Activated CD4-positive, alpha-beta T cell treated with anti-CD3 and anti-CD28 coated beads, Interleukin-2, amount 10 ng/mL, durations not matched to agents 7 days and 5 days (primary cell): Measurements from ENCODE around the gene PPP1R3F. TPM values are rescaled to one million over a fixed set of nuclear protein-coding genes. Genes with fewer than 3 reads are reported as not detected.

Source experiments
- CTCF ChIA-PET: fragments of 350-600 bp; sonication (Branson Sonifier 250); formaldehyde crosslinking; loops from one replicate; lab custom pipeline; 2021; ENCODE audit warnings: antibody characterized with exemption; lab: Charles Lee
- POLR2A ChIA-PET: fragments of 350-600 bp; sonication (Branson Sonifier 250); formaldehyde crosslinking; loops from one replicate; lab custom pipeline; 2021; ENCODE audit warnings: antibody characterized with exemption; lab: Charles Lee
- DNase-seq: peaks from one replicate; pipeline ENCODE4 v3.0.0-alpha.2; 2020
- H3K27ac Mint-ChIP-seq: one replicate; pipeline ENCODE4 v1.8.0; 2021; ENCODE audit warnings: mild to moderate bottlenecking, moderate library complexity, mixed read lengths
- H3K27me3 Mint-ChIP-seq: one replicate; pipeline ENCODE4 v1.8.0; 2021; ENCODE audit warnings: mixed read lengths
- H3K36me3 Mint-ChIP-seq: one replicate; pipeline ENCODE4 v1.8.0; 2021; ENCODE audit warnings: low read depth, mixed read lengths
- H3K4me1 Mint-ChIP-seq: one replicate; pipeline ENCODE4 v1.8.0; 2021; ENCODE audit warnings: mixed read lengths
- H3K4me3 Mint-ChIP-seq: one replicate; pipeline ENCODE4 v1.8.0; 2021; ENCODE audit warnings: mild to moderate bottlenecking, moderate library complexity, mixed read lengths
- H3K9me3 Mint-ChIP-seq: one replicate; pipeline ENCODE4 v1.8.0; 2021; ENCODE audit warnings: mixed read lengths
- total RNA-seq, 2 experiments: library from RNA; stranded (reverse); gene quantifications; one replicate each; pipeline ENCODE4 v1.2.3, GENCODE V29; 2021

Gene PPP1R3F
- total RNA-seq, 2 experiments from 2014 or later: 11.2 to 12.3 TPM

- Mint-ChIP-seq H3K27me3 (no peaks in the 10 kb centered on the region), H3K9me3 (no peaks in the 10 kb centered on the region), H3K36me3 (peaks cover 12% of the 10 kb centered on the region), H3K4me3 (peak overlapping the region; percentile 82), H3K27ac (peak overlapping the region; percentile 98), H3K4me1 (peaks cover 31% of the 10 kb centered on the region)
- DNase-seq: no peak
- CTCF ChIA-PET: interaction anchor here (1.1 kb wide), 1 partner anchor 12 kb away, joined by 3 read pairs; no protein-coding TSS in a partner anchor
- POLR2A ChIA-PET: no interaction called here
Observed at GRCh38 chrX:49237060-49237459, 32.5 kb upstream of the PPP1R3F start.

- peaks cover 25% of the 10 kb centered on the region for H3K4me1 Mint-ChIP-seq
- H3K27me3 Mint-ChIP-seq: no peaks in the 10 kb centered on the region
- ChIA-PET POLR2A (no interaction called here), CTCF (interaction anchor here (1.0 kb wide), 1 partner anchor 46 kb away, joined by 3 read pairs; no protein-coding TSS in a partner anchor)
- peaks cover 15% of the 10 kb centered on the region for H3K36me3 Mint-ChIP-seq
- DNase-seq: no peak
- H3K9me3 Mint-ChIP-seq: no peaks in the 10 kb centered on the region
- no peak overlapping the region for H3K27ac Mint-ChIP-seq
- H3K4me3 Mint-ChIP-seq: no peak overlapping the region
Observed at GRCh38 chrX:49238735-49239134, 30.9 kb upstream of the PPP1R3F start.

- POLR2A ChIA-PET: no interaction called here
- no peaks in the 10 kb centered on the region for H3K27me3 Mint-ChIP-seq
- H3K4me3 Mint-ChIP-seq: no peak overlapping the region
- H3K36me3 Mint-ChIP-seq: peaks cover 19% of the 10 kb centered on the region
- H3K27ac Mint-ChIP-seq: no peak overlapping the region
- no peaks in the 10 kb centered on the region for H3K9me3 Mint-ChIP-seq
- CTCF ChIA-PET: no interaction called here
- H3K4me1 Mint-ChIP-seq: peaks cover 5% of the 10 kb centered on the region
- no peak for DNase-seq
Observed at GRCh38 chrX:49242545-49243066, 27.0 kb upstream of the PPP1R3F start.

GRCh38 chrX:49243166-49243565 lies 26.4 kb upstream of the PPP1R3F start:
- ChIA-PET POLR2A (no interaction called here), CTCF (no interaction called here)
- no peak for DNase-seq
- Mint-ChIP-seq H3K4me3 (no peak overlapping the region), H3K4me1 (peaks cover 5% of the 10 kb centered on the region), H3K36me3 (peaks cover 21% of the 10 kb centered on the region), H3K9me3 (no peaks in the 10 kb centered on the region), H3K27ac (no peak overlapping the region), H3K27me3 (no peaks in the 10 kb centered on the region)

GRCh38 chrX:49244207-49244606 lies 25.4 kb upstream of the PPP1R3F start:
- POLR2A ChIA-PET: no interaction called here
- Mint-ChIP-seq H3K9me3 (no peaks in the 10 kb centered on the region), H3K27ac (no peak overlapping the region), H3K4me1 (peaks cover 5% of the 10 kb centered on the region), H3K4me3 (no peak overlapping the region), H3K27me3 (no peaks in the 10 kb centered on the region), H3K36me3 (peaks cover 27% of the 10 kb centered on the region)
- DNase-seq: no peak
- CTCF ChIA-PET: no interaction called here

GRCh38 chrX:49246541-49246940 lies 23.1 kb upstream of the PPP1R3F start:
- Mint-ChIP-seq H3K4me1 (peaks cover 3% of the 10 kb centered on the region), H3K9me3 (no peaks in the 10 kb centered on the region), H3K27me3 (no peaks in the 10 kb centered on the region), H3K27ac (no peak overlapping the region), H3K36me3 (peaks cover 26% of the 10 kb centered on the region), H3K4me3 (no peak overlapping the region)
- DNase-seq: no peak
- ChIA-PET POLR2A (no interaction called here), CTCF (no interaction called here)

- Mint-ChIP-seq H3K27ac (no peak overlapping the region), H3K36me3 (peaks cover 26% of the 10 kb centered on the region), H3K4me3 (no peak overlapping the region), H3K9me3 (no peaks in the 10 kb centered on the region), H3K27me3 (no peaks in the 10 kb centered on the region), H3K4me1 (peaks cover 3% of the 10 kb centered on the region)
- POLR2A ChIA-PET: no interaction called here
- DNase-seq: no peak
- CTCF ChIA-PET: no interaction called here
Observed at GRCh38 chrX:49247346-49247745, 22.2 kb upstream of the PPP1R3F start.

- POLR2A ChIA-PET: no interaction called here
- DNase-seq: no peak
- CTCF ChIA-PET: interaction anchor here (1.3 to 1.9 kb wide), 2 partner anchors 9 to 11 kb away, joined by 3 to 8 read pairs; no protein-coding TSS in a partner anchor
- Mint-ChIP-seq H3K4me1 (peaks cover 3% of the 10 kb centered on the region), H3K27ac (no peak overlapping the region), H3K27me3 (no peaks in the 10 kb centered on the region), H3K9me3 (no peaks in the 10 kb centered on the region), H3K4me3 (no peak overlapping the region), H3K36me3 (peaks cover 26% of the 10 kb centered on the region)
Observed at GRCh38 chrX:49247916-49248811, 21.4 kb upstream of the PPP1R3F start.

GRCh38 chrX:49249071-49249470 lies 20.5 kb upstream of the PPP1R3F start:
- Mint-ChIP-seq H3K27ac (peak overlapping the region; percentile 41), H3K27me3 (no peaks in the 10 kb centered on the region), H3K4me1 (peaks cover 3% of the 10 kb centered on the region), H3K36me3 (peaks cover 23% of the 10 kb centered on the region), H3K9me3 (no peaks in the 10 kb centered on the region), H3K4me3 (no peak overlapping the region)
- ChIA-PET POLR2A (no interaction called here), CTCF (interaction anchor here (0.8 to 1.9 kb wide), 4 partner anchors 8 to 17 kb away, joined by 3 to 8 read pairs (median 3); no protein-coding TSS in a partner anchor)
- DNase-seq: no peak

GRCh38 chrX:49249616-49250015 lies 20.0 kb upstream of the PPP1R3F start:
- peaks cover 3% of the 10 kb centered on the region for H3K4me1 Mint-ChIP-seq
- H3K27ac Mint-ChIP-seq: no peak overlapping the region
- POLR2A ChIA-PET: no interaction called here
- no peaks in the 10 kb centered on the region for H3K27me3 Mint-ChIP-seq
- no peaks in the 10 kb centered on the region for H3K9me3 Mint-ChIP-seq
- peaks cover 22% of the 10 kb centered on the region for H3K36me3 Mint-ChIP-seq
- DNase-seq: no peak
- CTCF ChIA-PET: interaction anchor here (0.8 to 1.9 kb wide), 3 partner anchors 10 to 16 kb away, joined by 3 to 8 read pairs (median 3); no protein-coding TSS in a partner anchor
- H3K4me3 Mint-ChIP-seq: no peak overlapping the region

GRCh38 chrX:49250066-49250465 lies 19.5 kb upstream of the PPP1R3F start:
- Mint-ChIP-seq H3K4me1 (peaks cover 3% of the 10 kb centered on the region), H3K27me3 (no peaks in the 10 kb centered on the region), H3K9me3 (no peaks in the 10 kb centered on the region), H3K4me3 (no peak overlapping the region), H3K27ac (peak overlapping the region; percentile 36), H3K36me3 (peaks cover 20% of the 10 kb centered on the region)
- no peak for DNase-seq
- POLR2A ChIA-PET: no interaction called here
- CTCF ChIA-PET: interaction anchor here (1.0 to 1.3 kb wide), 2 partner anchors 16 to 23 kb away, joined by 3 read pairs; no protein-coding TSS in a partner anchor

GRCh38 chrX:49250578-49250977 lies 19.0 kb upstream of the PPP1R3F start:
- H3K36me3 Mint-ChIP-seq: peaks cover 20% of the 10 kb centered on the region
- CTCF ChIA-PET: interaction anchor here (1.0 kb wide), 1 partner anchor 23 kb away, joined by 3 read pairs; no protein-coding TSS in a partner anchor
- no peaks in the 10 kb centered on the region for H3K9me3 Mint-ChIP-seq

GRCh38 chrX:49251325-49251724 lies 18.3 kb upstream of the PPP1R3F start:
- H3K36me3 Mint-ChIP-seq: peaks cover 18% of the 10 kb centered on the region

More at GRCh38 chrX:49250578-49250977, 19.0 kb upstream of the PPP1R3F start:
- H3K4me3 Mint-ChIP-seq: no peak overlapping the region
- H3K27ac Mint-ChIP-seq: peak overlapping the region; percentile 36
- DNase-seq: no peak
- no peaks in the 10 kb centered on the region for H3K27me3 Mint-ChIP-seq
- H3K4me1 Mint-ChIP-seq: peaks cover 3% of the 10 kb centered on the region
- POLR2A ChIA-PET: no interaction called here

More at GRCh38 chrX:49251325-49251724, 18.3 kb upstream of the PPP1R3F start:
- Mint-ChIP-seq H3K4me3 (no peak overlapping the region), H3K27ac (no peak overlapping the region), H3K27me3 (no peaks in the 10 kb centered on the region), H3K9me3 (no peaks in the 10 kb centered on the region), H3K4me1 (peaks cover 4% of the 10 kb centered on the region)
- no peak for DNase-seq
- ChIA-PET CTCF (interaction anchor here (1.0 kb wide), 1 partner anchor 22 kb away, joined by 3 read pairs; no protein-coding TSS in a partner anchor), POLR2A (no interaction called here)
